H1 (cell line): ENCODE measurements around the gene FCAMR.

Experiments
- CBX8 ChIP-seq: fragments of 300-800, 300-1000 bp; sonication (generic); IDR thresholded peaks from 2 replicates; pipeline ENCODE4 v1.7.1; 2016; ENCODE audit warnings: low read depth, low read length, borderline replicate concordance
- CREB1 ChIP-seq: IDR thresholded peaks from 2 replicates; pipeline ENCODE4 v1.6.1; 2012; ENCODE audit warnings: inconsistent platforms
- KDM5A ChIP-seq: fragments of 200-600 bp; IDR thresholded peaks from 2 replicates; pipeline ENCODE4 v1.7.1; 2012; ENCODE audit warnings: mild to moderate bottlenecking, low read length, inconsistent platforms, mixed read lengths
- POLR2AphosphoS5 ChIP-seq: IDR thresholded peaks from 2 replicates; pipeline ENCODE4 v1.6.1; 2011; ENCODE audit warnings: low read depth, low read length
- TF ChIP-seq, protein P1 (sequence below), 3 experiments: IDR thresholded peaks; 1 replicate in 2 of 3; 2 replicates in 1 of 3; pipeline versions ENCODE4 v1.5.1 to v1.6.1; 2011; ENCODE audit warnings: low read length in 3 of 3, mild to moderate bottlenecking in 3 of 3, inconsistent platforms in 2 of 3, low read depth in 1 of 3, moderate library complexity in 1 of 3; ENCODE audit not compliant: insufficient read depth in 1 of 3; ENCODE audit errors: control extremely low read depth in 1 of 3

DNA sequence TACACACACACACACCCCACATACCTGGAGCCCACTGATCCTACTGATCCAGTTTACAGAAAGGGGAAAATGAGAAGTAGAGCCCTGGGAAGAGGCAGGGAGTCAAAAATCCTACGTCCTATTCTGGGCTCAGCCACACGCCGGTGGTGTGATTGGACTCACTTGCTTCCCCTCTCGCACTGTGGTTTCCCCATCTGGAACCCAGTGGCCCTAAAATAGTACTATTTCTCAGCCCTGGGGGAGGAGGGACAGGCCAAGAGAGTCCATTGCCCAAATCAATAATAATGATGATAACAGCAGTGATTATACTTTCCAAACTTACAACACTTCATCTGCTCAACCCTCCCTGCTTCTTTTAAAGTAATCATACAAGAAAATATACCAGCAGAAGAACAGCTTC is 21.1 kb downstream of the FCAMR start:
- TF ChIP-seq CBX8 (no peak), KDM5A (no peak), CREB1 (no peak), POLR2AphosphoS5 (no peak)
- TF ChIP-seq, protein P1, sequence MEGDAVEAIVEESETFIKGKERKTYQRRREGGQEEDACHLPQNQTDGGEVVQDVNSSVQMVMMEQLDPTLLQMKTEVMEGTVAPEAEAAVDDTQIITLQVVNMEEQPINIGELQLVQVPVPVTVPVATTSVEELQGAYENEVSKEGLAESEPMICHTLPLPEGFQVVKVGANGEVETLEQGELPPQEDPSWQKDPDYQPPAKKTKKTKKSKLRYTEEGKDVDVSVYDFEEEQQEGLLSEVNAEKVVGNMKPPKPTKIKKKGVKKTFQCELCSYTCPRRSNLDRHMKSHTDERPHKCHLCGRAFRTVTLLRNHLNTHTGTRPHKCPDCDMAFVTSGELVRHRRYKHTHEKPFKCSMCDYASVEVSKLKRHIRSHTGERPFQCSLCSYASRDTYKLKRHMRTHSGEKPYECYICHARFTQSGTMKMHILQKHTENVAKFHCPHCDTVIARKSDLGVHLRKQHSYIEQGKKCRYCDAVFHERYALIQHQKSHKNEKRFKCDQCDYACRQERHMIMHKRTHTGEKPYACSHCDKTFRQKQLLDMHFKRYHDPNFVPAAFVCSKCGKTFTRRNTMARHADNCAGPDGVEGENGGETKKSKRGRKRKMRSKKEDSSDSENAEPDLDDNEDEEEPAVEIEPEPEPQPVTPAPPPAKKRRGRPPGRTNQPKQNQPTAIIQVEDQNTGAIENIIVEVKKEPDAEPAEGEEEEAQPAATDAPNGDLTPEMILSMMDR (IDR thresholded peaks at IDR 0.05; ENCODE audit: control extremely low read depth in 1 of 3, insufficient read depth in 1 of 3, low read depth in 1 of 3, low read length in 3 of 3): no peak
